Skeletal muscle satellite cell (primary cell): ENCODE data around the gene GNAI3.
"Not testable (repeated sequence)": the region's sequence is repeated elsewhere in the genome, so short reads cannot be mapped to it uniquely, and the experiment has no call there.

Experiments
- H3K27me3 ChIP-seq: 2 replicates; pipeline ENCODE4 v1.7.0; 2013; ENCODE audit warnings: low read length; ENCODE audit not compliant: control insufficient read depth, insufficient read depth
- H3K36me3 ChIP-seq: 2 replicates; pipeline ENCODE4 v1.7.0; 2013; ENCODE audit warnings: mild to moderate bottlenecking, control low read depth, low read length; ENCODE audit not compliant: insufficient read depth
- H3K4me1 ChIP-seq: 2 replicates; pipeline ENCODE4 v1.7.0; 2013; ENCODE audit warnings: low read length; ENCODE audit not compliant: control insufficient read depth, insufficient read depth
- H3K4me2 ChIP-seq: 2 replicates; pipeline ENCODE4 v1.7.0; 2013; ENCODE audit warnings: mild to moderate bottlenecking, low read length
- H3K4me3 ChIP-seq: 2 replicates; pipeline ENCODE4 v1.7.0; 2013; ENCODE audit warnings: low read length
- H3K9ac ChIP-seq: 2 replicates; pipeline ENCODE4 v1.7.0; 2013; ENCODE audit warnings: mild to moderate bottlenecking, low read depth, low read length, moderate library complexity
- H3K9me3 ChIP-seq: replicated peaks from 2 replicates; pipeline ENCODE4 v1.7.0; 2013; ENCODE audit warnings: mild to moderate bottlenecking, control low read depth, low read length

GNAI3 gene

GRCh38 chr1:109653306-109653705, 104.9 kb downstream of the GNAI3 start:
- Histone ChIP-seq H3K4me2 (no peak overlapping the region), H3K36me3 (no peaks in the 10 kb centered on the region), H3K9ac (no peak overlapping the region), H3K4me3 (no peak overlapping the region), H3K9me3 (no peaks in the 10 kb centered on the region), H3K4me1 (peaks cover 24% of the 10 kb centered on the region), H3K27me3 (peaks cover 23% of the 10 kb centered on the region)

GRCh38 chr1:109654519-109654918, 106.1 kb downstream of the GNAI3 start:
- Histone ChIP-seq H3K9ac (no peak overlapping the region), H3K36me3 (no peaks in the 10 kb centered on the region), H3K27me3 (peaks cover 23% of the 10 kb centered on the region), H3K4me3 (no peak overlapping the region), H3K9me3 (no peaks in the 10 kb centered on the region), H3K4me1 (peaks cover 19% of the 10 kb centered on the region), H3K4me2 (no peak overlapping the region)

GRCh38 chr1:109655615-109656519, 107.5 kb downstream of the GNAI3 start, which contains the start of gene GSTM4:
GSTM4 (plus strand) TSS chr1:109656099; CDS start chr1:109656390, 291 bp downstream.
- Histone ChIP-seq H3K4me3 (peak within 1 kb of the TSS; percentile 88), H3K36me3 (no peaks in the 10 kb centered on the region), H3K4me1 (peaks cover 8% of the 10 kb centered on the region), H3K4me2 (peak within 1 kb of the TSS; percentile 97), H3K27me3 (peaks cover 23% of the 10 kb centered on the region), H3K9me3 (no peaks in the 10 kb centered on the region), H3K9ac (peak within 1 kb of the TSS; percentile 77)

GRCh38 chr1:109657395-109657794, 109.0 kb downstream of the GNAI3 start:
- Histone ChIP-seq H3K4me1 (peaks cover 8% of the 10 kb centered on the region), H3K36me3 (no peaks in the 10 kb centered on the region)

GRCh38 chr1:109657970-109658369, 109.6 kb downstream of the GNAI3 start:
- peaks cover 8% of the 10 kb centered on the region for H3K27me3 ChIP-seq
- H3K9me3 ChIP-seq, result no peaks in the 10 kb centered on the region
- peaks cover 8% of the 10 kb centered on the region for H3K4me1 ChIP-seq
- no peak overlapping the region for H3K9ac ChIP-seq
- H3K4me3 ChIP-seq, result no peak overlapping the region
- H3K36me3 ChIP-seq, result no peaks in the 10 kb centered on the region
- H3K4me2 ChIP-seq, result no peak overlapping the region

More at GRCh38 chr1:109657395-109657794, 109.0 kb downstream of the GNAI3 start:
- no peak overlapping the region for H3K9ac ChIP-seq
- H3K9me3 ChIP-seq, result no peaks in the 10 kb centered on the region
- H3K4me2 ChIP-seq, result no peak overlapping the region
- no peak overlapping the region for H3K4me3 ChIP-seq
- H3K27me3 ChIP-seq, result peaks cover 10% of the 10 kb centered on the region

- Histone ChIP-seq H3K4me3 (no peak overlapping the region), H3K27me3 (peaks cover 4% of the 10 kb centered on the region), H3K4me2 (no peak overlapping the region), H3K9ac (no peak overlapping the region), H3K36me3 (no peaks in the 10 kb centered on the region), H3K4me1 (peaks cover 9% of the 10 kb centered on the region), H3K9me3 (no peaks in the 10 kb centered on the region)
These were observed 110.2 kb downstream of the GNAI3 start for GRCh38 chr1:109658533-109659042.

- Histone ChIP-seq H3K4me2 (no peak overlapping the region), H3K4me1 (peaks cover 15% of the 10 kb centered on the region), H3K9ac (no peak overlapping the region), H3K4me3 (no peak overlapping the region), H3K9me3 (no peaks in the 10 kb centered on the region), H3K27me3 (peaks cover 4% of the 10 kb centered on the region), H3K36me3 (no peaks in the 10 kb centered on the region)
These were observed 110.7 kb downstream of the GNAI3 start for GRCh38 chr1:109659145-109659544.

GRCh38 chr1:109659997-109660690, 111.7 kb downstream of the GNAI3 start:
- no peak overlapping the region for H3K9ac ChIP-seq
- no peaks in the 10 kb centered on the region for H3K9me3 ChIP-seq
- H3K4me1 ChIP-seq, result peaks cover 13% of the 10 kb centered on the region
- H3K27me3 ChIP-seq, result no peaks in the 10 kb centered on the region
- no peak overlapping the region for H3K4me2 ChIP-seq
- H3K36me3 ChIP-seq, result no peaks in the 10 kb centered on the region
- no peak overlapping the region for H3K4me3 ChIP-seq

- H3K4me1 ChIP-seq, H3K9me3 ChIP-seq, H3K36me3 ChIP-seq, H3K27me3 ChIP-seq, H3K4me2 ChIP-seq, H3K9ac ChIP-seq, H3K4me3 ChIP-seq: not testable (repeated sequence)
These were observed 112.2 kb downstream of the GNAI3 start for GRCh38 chr1:109660691-109661026.

- Histone ChIP-seq H3K4me3 (no peak overlapping the region), H3K9ac (no peak overlapping the region), H3K4me2 (no peak overlapping the region), H3K9me3 (no peaks in the 10 kb centered on the region), H3K36me3 (no peaks in the 10 kb centered on the region), H3K4me1 (peaks cover 6% of the 10 kb centered on the region), H3K27me3 (no peaks in the 10 kb centered on the region)
These were observed 113.0 kb downstream of the GNAI3 start for GRCh38 chr1:109661391-109661790.

GRCh38 chr1:109664671-109665070, 116.3 kb downstream of the GNAI3 start:
- no peaks in the 10 kb centered on the region for H3K27me3 ChIP-seq
- H3K9me3 ChIP-seq, result no peaks in the 10 kb centered on the region
- no peaks in the 10 kb centered on the region for H3K36me3 ChIP-seq
- peaks cover 6% of the 10 kb centered on the region for H3K4me1 ChIP-seq
- H3K4me3 ChIP-seq, result no peak overlapping the region
- H3K9ac ChIP-seq, result no peak overlapping the region
- no peak overlapping the region for H3K4me2 ChIP-seq
